Measurements from ENCODE around the gene ASB10. TPM values are rescaled to one million over a fixed set of nuclear protein-coding genes. Genes with fewer than 3 reads are reported as not detected.

ASB10 gene
- total RNA-seq, 1 experiment from 2014 or later: not detected

- ChIA-PET POLR2A (interaction anchor here (0.7 to 2.5 kb wide), 10 partner anchors 11 to 142 kb away, joined by 3 to 19 read pairs (median 4); partner anchors contain the start of gene NUB1), CTCF (interaction anchor here (0.6 to 1.3 kb wide), 4 partner anchors 18 to 134 kb away, joined by 3 to 4 read pairs (median 4); no protein-coding TSS in a partner anchor)
- H3K27me3 Mint-ChIP-seq (ENCODE audit: insufficient read depth, unreplicated experiment): no peaks in the 10 kb centered on the region
- H3K36me3 Mint-ChIP-seq (ENCODE audit: insufficient read depth, unreplicated experiment): peaks cover 46% of the 10 kb centered on the region
- no peak for TF ChIP-seq CTCF (IDR thresholded peaks at IDR 0.05; ENCODE audit: unreplicated experiment)
- H3K4me3 Mint-ChIP-seq (ENCODE audit: unreplicated experiment): peak overlapping the region; percentile 99
- DNase-seq (ENCODE audit: unreplicated experiment): peak; percentile 61
- H3K9me3 Mint-ChIP-seq (ENCODE audit: unreplicated experiment): no peaks in the 10 kb centered on the region
- H3K4me1 Mint-ChIP-seq (ENCODE audit: insufficient read depth, unreplicated experiment): peaks cover 16% of the 10 kb centered on the region
- intact Hi-C loops (cut with micrococcal nuclease): no loop called here
- no TSS peak for BruUV-seq (replicated peaks)
- peak overlapping the region; percentile 99 for H3K27ac Mint-ChIP-seq (ENCODE audit: low read depth, unreplicated experiment)
These were observed 39.0 kb upstream of the ASB10 start for GRCh38 chr7:151225948-151226510.

- no peaks in the 10 kb centered on the region for H3K9me3 Mint-ChIP-seq (ENCODE audit: unreplicated experiment)
- peaks cover 63% of the 10 kb centered on the region for H3K36me3 Mint-ChIP-seq (ENCODE audit: insufficient read depth, unreplicated experiment)
- no peak overlapping the region for H3K27ac Mint-ChIP-seq (ENCODE audit: low read depth, unreplicated experiment)
- no peaks in the 10 kb centered on the region for H3K27me3 Mint-ChIP-seq (ENCODE audit: insufficient read depth, unreplicated experiment)
- peaks cover 16% of the 10 kb centered on the region for H3K4me1 Mint-ChIP-seq (ENCODE audit: insufficient read depth, unreplicated experiment)
- ChIA-PET POLR2A (no interaction called here), CTCF (no interaction called here)
- TF ChIP-seq CTCF (IDR thresholded peaks at IDR 0.05; ENCODE audit: unreplicated experiment): no peak
- no peak overlapping the region for H3K4me3 Mint-ChIP-seq (ENCODE audit: unreplicated experiment)
- no TSS peak for BruUV-seq (replicated peaks)
- DNase-seq (ENCODE audit: unreplicated experiment): no peak
- intact Hi-C loops (cut with micrococcal nuclease): no loop called here
These were observed 36.7 kb upstream of the ASB10 start for GRCh38 chr7:151223728-151224127.

- no peak for TF ChIP-seq CTCF (IDR thresholded peaks at IDR 0.05; ENCODE audit: unreplicated experiment)
- Mint-ChIP-seq H3K9me3 (ENCODE audit: unreplicated experiment) (no peaks in the 10 kb centered on the region), H3K4me1 (ENCODE audit: insufficient read depth, unreplicated experiment) (no peaks in the 10 kb centered on the region), H3K27ac (ENCODE audit: low read depth, unreplicated experiment) (no peak overlapping the region), H3K27me3 (ENCODE audit: insufficient read depth, unreplicated experiment) (no peaks in the 10 kb centered on the region), H3K36me3 (ENCODE audit: insufficient read depth, unreplicated experiment) (peaks cover 93% of the 10 kb centered on the region), H3K4me3 (ENCODE audit: unreplicated experiment) (no peak overlapping the region)
- CTCF ChIA-PET: interaction anchor here (1.0 kb wide), 1 partner anchor 39 kb away, joined by 3 read pairs; no protein-coding TSS in a partner anchor
- POLR2A ChIA-PET: no interaction called here
- no peak for DNase-seq (ENCODE audit: unreplicated experiment)
- intact Hi-C loops (cut with micrococcal nuclease): no loop called here
- BruUV-seq (replicated peaks): no TSS peak
These were observed 31.1 kb upstream of the ASB10 start for GRCh38 chr7:151218170-151218569.

- Mint-ChIP-seq H3K27ac (ENCODE audit: low read depth, unreplicated experiment) (no peak overlapping the region), H3K4me3 (ENCODE audit: unreplicated experiment) (no peak overlapping the region), H3K9me3 (ENCODE audit: unreplicated experiment) (no peaks in the 10 kb centered on the region), H3K27me3 (ENCODE audit: insufficient read depth, unreplicated experiment) (no peaks in the 10 kb centered on the region), H3K4me1 (ENCODE audit: insufficient read depth, unreplicated experiment) (no peaks in the 10 kb centered on the region), H3K36me3 (ENCODE audit: insufficient read depth, unreplicated experiment) (peaks cover 80% of the 10 kb centered on the region)
- no peak for TF ChIP-seq CTCF (IDR thresholded peaks at IDR 0.05; ENCODE audit: unreplicated experiment)
- ChIA-PET POLR2A (interaction anchor here (1.2 kb wide), 1 partner anchor 11 kb away, joined by 4 read pairs; the partner anchor contains the start of gene ABCF2), CTCF (no interaction called here)
- intact Hi-C loops (cut with micrococcal nuclease): no loop called here
- no TSS peak for BruUV-seq (replicated peaks)
- no peak for DNase-seq (ENCODE audit: unreplicated experiment)
These were observed 28.3 kb upstream of the ASB10 start for GRCh38 chr7:151215396-151215795.

All from MCF 10A (cell line).